ENCODE data around the gene GPR55.
"Not testable (repeated sequence)": the region's sequence is repeated elsewhere in the genome, so short reads cannot be mapped to it uniquely, and the experiment has no call there.

Gene GPR55

DNA sequence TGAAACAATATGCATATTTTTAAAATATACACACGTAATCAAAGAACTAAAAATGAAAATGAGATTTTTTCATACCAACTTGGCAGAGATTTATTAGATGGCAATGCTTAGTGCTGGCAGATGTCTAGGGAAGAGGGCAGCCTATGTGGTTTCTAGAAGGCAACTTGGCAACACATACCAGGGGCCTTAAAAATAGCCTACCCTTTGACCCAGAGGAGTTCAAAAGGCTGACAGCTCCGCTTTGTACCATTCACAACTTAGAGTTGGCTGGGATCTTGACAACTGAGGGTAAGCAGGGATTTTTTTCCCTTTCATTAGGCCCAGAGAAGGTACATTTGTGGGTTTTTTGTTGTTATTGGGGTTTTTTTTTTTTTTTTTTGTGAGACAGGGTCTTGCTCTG is 26.4 kb upstream of the GPR55 start:
- DNase-seq (ENCODE audit: low read depth in 2 of 2), result no peak

GRCh38 chr2:230950874-230951339 is 25.9 kb upstream of the GPR55 start:
- no peak for DNase-seq (ENCODE audit: low read depth in 2 of 2)

- DNase-seq (ENCODE audit: low read depth in 2 of 2), result no peak
These were observed 25.2 kb upstream of the GPR55 start for GRCh38 chr2:230949966-230950873.

- no peak for DNase-seq (ENCODE audit: low read depth in 2 of 2)
These were observed 22.9 kb upstream of the GPR55 start for GRCh38 chr2:230947908-230948365.

- DNase-seq (ENCODE audit: low read depth in 2 of 2), result no peak
These were observed 22.2 kb upstream of the GPR55 start for GRCh38 chr2:230947235-230947576.

DNA sequence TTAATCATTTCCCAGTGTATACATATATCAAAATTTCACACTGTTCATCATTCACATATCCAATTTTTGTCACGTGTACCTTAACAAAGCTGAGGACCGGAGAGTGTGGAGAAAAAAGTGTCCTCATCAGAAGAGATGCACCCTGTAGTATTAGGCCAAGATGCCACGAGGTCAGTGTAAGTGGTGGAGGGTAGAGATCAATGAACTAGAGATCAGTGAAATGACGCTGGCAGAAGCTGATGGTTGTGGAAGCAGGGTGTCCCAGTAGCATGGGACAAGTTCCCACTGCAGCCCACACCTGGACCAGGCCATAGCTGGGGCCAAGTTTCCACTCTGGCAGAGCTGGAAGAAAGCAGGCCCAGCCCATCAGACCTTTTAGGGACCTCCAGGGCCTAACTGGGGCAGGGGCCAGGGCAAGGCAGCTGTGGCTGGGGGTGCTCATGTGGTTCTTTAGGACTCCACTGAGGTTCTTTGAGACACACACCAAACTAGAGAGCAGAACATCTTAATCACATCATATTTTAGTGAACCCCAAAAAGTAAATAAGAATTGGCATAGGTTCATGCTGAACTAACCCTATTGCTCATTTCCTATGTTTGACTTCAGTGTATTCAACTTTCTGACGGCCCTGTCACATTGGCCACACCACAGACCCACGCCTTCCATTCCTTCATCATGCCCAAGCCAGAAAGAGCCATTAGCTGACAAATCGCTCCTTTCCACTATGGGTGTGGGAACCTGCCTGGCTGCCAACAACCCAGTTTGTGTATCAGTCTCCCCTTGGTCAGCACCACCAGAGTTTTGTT is 21.6 kb upstream of the GPR55 start:
- no peak for DNase-seq (ENCODE audit: low read depth in 2 of 2)

DNA sequence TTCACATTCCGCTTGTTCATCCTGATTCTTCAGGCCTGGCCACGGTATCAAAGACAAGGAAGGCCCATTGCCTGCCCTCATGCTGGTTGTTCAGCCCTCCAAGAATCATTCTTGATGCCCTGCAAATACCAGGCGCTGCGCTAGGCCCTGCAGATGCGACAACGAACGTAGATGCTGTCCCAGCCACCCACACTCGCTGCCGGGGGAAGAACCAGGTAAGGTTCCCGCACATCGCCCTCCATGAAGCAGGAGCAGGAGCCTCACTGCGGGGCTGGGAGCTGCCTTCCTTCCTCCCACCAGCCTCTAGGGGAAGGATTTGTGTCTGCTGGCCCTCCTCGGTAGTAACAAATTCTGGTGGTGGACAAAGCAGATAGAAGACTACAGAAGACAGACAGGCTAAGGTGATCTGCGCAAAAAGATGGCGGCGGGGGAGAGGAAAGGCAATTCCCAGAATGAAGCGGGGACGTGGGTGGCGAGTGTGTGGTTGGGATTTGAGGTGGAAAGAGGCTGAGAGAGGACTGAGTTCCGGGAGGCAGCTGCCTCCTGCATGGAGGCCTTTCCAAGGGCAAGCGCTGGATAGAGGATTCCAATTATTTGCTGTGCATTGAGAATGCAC is 19.8 kb upstream of the GPR55 start:
- no peak for DNase-seq (ENCODE audit: low read depth in 2 of 2)

GRCh38 chr2:230944123-230944653 is 19.1 kb upstream of the GPR55 start:
- DNase-seq (ENCODE audit: low read depth in 2 of 2), result peak in 1 of 2 donors; percentile 36

- peak; percentile 37 to 52 for DNase-seq (ENCODE audit: low read depth in 2 of 2)
These were observed 18.2 kb upstream of the GPR55 start for GRCh38 chr2:230942920-230943896.

- DNase-seq (ENCODE audit: low read depth in 2 of 2), result no peak
These were observed 17.3 kb upstream of the GPR55 start for GRCh38 chr2:230942371-230942770.

GRCh38 chr2:230941202-230942180 is 16.4 kb upstream of the GPR55 start:
- DNase-seq (ENCODE audit: low read depth in 2 of 2), result no peak

DNA sequence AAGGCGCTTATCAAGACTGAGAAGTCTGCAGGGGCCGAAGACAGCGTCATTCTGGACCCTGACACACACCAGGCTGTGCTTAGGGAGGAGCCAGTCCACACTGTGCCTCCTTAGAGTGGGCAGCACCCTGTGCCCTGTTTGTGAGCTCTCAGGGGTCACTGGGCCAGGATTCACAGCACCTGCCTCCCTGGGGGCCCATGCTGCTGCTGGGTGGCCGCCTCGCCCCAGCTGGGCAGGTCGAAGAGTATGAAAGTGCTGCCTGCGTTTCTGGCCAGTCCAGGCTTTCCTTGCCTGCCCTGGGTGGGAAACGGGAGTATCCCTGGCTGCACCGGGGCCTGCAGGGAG is 15.4 kb upstream of the GPR55 start:
- no peak for DNase-seq (ENCODE audit: low read depth in 2 of 2)

DNA sequence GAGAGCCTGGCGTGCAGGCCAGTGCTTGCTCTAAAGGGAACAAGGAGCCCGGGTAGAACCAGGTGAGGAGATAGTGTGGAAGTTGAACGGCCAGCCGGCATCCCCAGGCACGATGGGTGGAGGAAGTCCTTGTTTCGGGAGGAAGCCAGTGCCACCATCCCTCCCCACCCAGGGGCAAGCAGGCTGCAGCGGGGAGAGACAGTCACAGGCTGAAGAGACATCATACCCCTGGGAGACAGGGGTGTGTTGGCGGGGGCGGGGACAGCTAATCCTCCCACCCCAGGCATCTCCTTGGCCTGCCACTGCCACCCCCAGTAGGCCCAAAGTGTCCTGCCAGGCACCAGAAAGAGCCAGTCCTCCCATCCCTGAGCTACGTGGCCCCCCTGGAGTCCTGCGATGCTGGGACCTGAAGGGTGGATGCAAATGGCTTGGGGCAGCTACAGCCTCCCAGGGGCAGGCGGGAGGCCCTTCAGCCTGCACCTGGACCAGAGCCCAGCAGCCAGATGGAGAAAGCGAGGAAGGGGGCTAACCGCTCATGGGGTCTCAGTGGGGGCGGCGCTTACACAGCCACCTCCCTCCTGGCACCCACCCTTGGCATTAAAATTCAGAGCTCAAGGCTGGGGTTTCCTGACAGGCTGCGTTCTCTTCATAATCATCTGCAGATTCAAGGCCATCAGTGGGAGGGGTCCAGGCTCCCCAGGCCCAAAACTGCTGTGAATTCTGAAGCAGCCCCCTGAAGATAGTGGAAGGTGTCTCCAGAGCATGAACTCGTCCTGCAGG is 14.8 kb upstream of the GPR55 start:
- DNase-seq (ENCODE audit: low read depth in 2 of 2), result no peak

DNA sequence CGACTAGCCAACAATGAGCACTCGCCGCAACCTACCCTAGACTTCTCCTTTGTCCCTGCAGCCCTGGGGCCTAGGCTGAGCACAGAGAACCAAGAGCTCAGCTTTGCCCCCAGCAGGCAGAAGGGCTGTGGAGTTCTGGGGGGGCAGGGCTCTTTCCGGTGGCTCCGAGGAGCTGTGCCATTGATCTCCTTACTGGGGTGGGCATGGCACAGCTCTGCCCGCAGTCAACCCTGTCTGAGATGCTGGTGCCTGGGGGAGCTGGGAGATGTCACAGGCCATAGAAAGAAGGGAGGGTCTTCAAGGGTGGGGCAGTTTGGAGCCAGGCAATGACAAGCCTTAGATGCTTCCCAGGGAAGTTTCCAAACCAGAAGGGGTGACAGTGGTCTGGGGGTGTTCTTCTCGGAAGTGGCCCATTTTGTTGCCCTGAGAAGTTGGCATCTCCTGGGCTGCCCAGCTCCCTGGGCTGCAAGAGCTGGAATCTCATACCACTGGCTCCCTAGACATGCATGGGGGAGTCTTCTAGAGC is 14.1 kb upstream of the GPR55 start:
- no peak for DNase-seq (ENCODE audit: low read depth in 2 of 2)

GRCh38 chr2:230938516-230939065 is 13.5 kb upstream of the GPR55 start:
- DNase-seq (ENCODE audit: low read depth in 2 of 2), result no peak

GRCh38 chr2:230938098-230938497 is 13.1 kb upstream of the GPR55 start:
- DNase-seq (ENCODE audit: low read depth in 2 of 2), result no peak

- DNase-seq (ENCODE audit: low read depth in 2 of 2), result no peak
These were observed 12.3 kb upstream of the GPR55 start for GRCh38 chr2:230937362-230937761.

DNA sequence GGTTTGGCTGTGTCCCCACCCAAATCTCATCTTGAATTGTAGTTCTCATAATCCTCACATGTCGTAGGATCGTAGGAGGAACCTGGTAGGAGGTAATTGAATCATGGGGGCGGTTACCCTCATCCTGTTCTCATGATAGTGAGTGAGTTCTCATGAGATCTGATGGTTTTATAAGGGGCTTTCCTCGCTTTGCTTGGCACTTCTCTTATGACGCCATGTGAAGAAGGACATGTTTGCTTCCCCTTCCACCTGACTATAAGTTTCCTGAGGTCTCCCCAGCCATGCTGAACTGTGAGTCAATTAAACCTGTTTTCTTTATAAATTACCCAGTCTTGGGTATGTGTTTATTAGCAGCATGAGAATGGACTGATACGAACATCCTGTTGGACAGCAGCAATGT is 11.2 kb upstream of the GPR55 start:
- DNase-seq (ENCODE audit: low read depth in 2 of 2), result not testable (repeated sequence)

DNA sequence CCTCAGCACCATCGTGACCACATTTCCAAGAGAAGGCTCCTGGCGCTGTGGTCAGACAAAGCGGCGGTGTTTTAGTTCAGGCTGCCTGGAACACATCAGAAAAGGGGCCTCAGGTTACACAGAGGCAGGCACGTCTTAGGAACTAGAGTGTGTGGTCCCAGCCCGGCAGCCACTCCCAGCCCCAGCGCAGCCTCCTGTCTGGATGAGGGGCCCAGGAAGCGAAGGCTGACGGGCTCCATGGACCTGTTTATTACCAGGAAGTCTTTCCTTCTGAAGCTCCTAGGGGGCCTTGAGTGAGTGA is 10.0 kb upstream of the GPR55 start:
- no peak for DNase-seq (ENCODE audit: low read depth in 2 of 2)

Measured in stimulated activated CD8-positive, alpha-beta memory T cell treated with anti-CD3 and anti-CD28 coated beads, Interleukin-2, amount 100 ng/mL, for 48 hours (primary cell).